GM19455 (cell line): Measurements from ENCODE around the gene PROSER2.
"Not testable (repeated sequence)": the region's sequence is repeated elsewhere in the genome, so short reads cannot be mapped to it uniquely, and the experiment has no call there.

ENCODE experiments used
- ATAC-seq: cut with Tn5 transposase; IDR thresholded peaks from one replicate; pipeline ENCODE4 v1.9.1; 2021; ENCODE audit not compliant: unreplicated experiment

Gene PROSER2

GRCh38 chr10:11832042-11832441 is 8.9 kb downstream of the PROSER2 start:
- no peak for ATAC-seq

DNA sequence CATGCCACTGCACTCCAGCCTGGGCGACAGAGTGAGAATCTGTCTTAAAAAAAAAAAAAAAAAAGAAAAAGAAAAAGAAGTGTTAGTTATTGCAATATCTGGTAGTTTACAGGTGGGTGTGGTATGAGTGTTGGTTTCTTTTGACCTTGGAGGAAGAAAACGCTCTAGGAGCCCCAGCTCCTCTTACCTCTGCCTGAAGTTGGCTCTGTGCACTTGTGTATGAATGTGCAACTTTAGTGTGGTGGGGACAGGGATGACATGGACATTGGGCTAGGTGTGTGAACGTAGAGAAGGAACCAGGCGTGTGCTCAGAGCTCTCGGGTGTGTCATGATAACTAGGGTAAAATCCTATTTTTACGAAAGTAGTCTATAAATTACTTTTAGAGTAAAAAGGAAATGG is 11.9 kb downstream of the PROSER2 start:
- ATAC-seq, result no peak

DNA sequence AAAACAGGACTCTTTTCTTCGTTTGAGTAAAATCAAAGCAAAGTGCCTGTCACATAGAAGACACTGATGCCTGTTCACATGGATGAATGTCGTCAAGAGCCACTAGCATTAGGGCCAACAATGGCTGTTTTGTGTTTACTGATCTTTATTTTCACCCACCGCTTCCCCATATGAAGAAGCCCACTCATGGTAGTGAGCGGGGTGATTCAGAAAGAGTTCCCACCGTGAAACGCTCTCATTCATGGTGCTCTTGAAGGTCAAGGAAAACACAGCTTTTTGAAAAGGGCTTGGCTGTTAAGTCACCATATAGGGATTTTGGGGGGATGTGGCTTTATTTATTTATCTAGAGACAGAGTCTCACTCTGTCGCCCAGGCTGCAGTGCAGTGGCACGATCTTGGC is 12.5 kb downstream of the PROSER2 start:
- ATAC-seq, result no peak

GRCh38 chr10:11837372-11838161 is 14.4 kb downstream of the PROSER2 start:
- no peak for ATAC-seq

DNA sequence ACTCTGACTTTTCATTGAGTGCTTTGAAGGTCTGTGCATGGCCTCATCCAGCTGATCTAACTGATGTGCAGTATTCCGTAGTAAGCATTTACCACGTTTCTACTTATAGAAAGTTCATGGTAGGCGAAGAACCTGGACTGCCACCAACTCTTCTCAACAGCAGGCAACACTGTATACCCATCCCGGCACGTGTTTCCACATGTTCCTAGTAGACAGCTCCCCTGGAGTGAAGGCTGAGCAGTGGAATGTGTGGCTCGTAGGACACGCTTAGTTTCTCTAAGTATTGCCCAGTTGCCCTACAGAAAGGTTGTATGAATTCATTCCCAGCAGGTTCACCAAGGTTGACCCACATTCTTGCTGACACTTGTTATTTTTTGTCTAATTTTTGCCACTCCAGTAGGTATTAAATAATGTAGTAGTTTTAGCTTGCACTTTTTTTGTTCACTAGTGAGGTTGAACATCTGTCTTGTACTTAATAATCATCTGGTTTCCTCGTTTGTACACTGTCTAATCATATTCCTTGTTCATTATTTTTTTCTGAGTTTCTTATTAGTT is 15.2 kb downstream of the PROSER2 start:
- no peak for ATAC-seq

DNA sequence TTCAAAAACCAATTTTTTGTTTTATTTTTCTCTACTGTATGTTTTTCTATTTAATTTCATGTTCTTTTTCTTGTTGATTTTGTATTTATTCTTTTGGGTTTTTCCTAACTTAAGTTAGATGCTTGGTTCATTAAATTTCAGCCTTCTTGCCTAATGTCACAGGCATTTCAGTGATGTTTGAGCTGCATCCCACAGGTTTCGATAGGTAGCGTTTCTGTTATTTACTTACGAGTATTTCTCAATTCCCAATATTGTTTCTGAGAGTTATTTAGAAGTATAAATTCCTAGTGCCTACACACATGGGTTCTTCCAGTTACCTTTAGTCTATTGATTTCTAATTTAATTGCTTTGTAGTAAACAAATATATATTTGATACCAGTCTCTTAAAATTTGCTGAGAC is 18.2 kb downstream of the PROSER2 start:
- no peak for ATAC-seq

- no peak for ATAC-seq
These were observed 19.3 kb downstream of the PROSER2 start for GRCh38 chr10:11842411-11842810.

DNA sequence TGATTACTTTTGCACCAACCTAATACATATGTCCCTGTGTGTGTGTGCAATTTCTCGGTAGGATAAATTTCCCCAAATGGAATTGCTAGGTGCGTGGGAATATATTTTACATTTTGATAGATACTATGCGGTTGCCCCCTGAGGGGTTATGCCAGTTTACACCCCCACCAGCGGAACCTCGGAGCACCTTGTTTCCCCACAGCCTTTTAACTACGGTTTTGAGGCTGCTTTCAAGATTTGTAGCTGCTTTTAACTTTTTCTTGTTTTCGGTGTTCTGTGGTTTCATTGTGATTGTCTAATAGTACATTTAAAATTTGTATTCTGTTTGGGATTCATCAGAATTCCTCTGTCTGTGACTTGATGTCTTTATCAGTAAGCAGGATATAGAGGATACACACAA is 22.0 kb downstream of the PROSER2 start:
- no peak for ATAC-seq

DNA sequence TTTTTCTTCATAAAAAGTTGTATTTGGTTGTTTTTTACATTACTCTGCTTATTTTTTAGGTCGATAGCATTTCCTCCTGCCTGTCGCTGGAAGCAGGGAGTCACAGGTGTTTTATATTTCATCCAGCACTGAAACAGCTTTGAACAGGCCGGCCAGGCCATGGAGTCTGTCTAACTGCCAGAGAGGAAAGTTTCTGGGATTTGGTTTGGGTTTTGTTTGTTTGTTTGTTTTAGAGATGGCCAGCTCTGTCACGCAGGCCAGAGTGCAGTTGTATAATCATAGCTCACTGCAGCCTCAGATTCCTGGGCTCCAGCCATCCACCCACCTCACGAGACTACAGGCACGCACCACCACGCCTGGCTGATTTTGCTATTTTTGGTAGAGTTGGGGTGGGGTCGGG is 23.4 kb downstream of the PROSER2 start:
- ATAC-seq, result no peak

- no peak for ATAC-seq
These were observed 26.1 kb downstream of the PROSER2 start for GRCh38 chr10:11849277-11849676.

GRCh38 chr10:11849911-11850310 is 26.8 kb downstream of the PROSER2 start:
- ATAC-seq, result no peak

DNA sequence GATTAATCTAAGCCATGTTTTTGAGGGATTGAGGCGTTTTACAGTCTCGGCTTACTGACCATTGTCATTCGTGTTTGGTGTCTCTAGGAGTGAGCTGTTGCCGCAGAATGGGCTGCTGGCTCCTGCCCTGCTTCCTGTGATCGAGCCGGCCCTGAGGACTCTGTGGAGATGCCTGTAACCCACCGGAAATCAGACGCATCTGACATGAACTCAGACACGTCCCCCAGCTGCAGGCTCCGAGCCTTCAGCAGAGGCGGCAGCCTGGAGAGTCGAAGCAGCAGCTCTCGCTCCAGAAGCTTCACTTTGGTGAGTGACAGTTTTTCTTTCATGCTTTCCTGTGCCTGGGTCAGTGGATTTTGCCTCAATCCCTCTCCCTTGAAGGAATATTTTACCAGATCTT is 28.8 kb downstream of the PROSER2 start:
- no peak for ATAC-seq

- not testable (repeated sequence) for ATAC-seq
These were observed 29.5 kb downstream of the PROSER2 start for GRCh38 chr10:11852637-11853036.

GRCh38 chr10:11853468-11853867 is 30.3 kb downstream of the PROSER2 start:
- ATAC-seq, result no peak

DNA sequence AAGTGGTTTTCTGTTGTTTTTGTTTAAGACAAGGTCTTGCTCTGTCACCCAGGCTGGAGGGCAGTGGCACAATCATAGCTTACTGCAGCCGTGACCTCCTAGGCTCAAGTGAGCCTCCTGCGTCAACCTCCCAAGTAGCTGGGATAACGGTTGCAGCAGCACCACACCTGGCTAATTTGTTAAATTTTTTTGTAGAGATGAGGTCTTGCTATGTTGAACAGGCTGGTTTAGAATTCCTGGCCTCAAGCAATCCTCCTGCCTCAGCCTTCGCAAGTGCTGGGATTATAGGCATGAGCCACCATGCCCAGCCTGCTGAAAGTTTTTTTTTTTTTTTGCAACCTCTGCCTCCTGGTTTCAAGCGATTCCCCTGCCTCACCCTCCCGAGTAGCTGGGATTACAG is 31.1 kb downstream of the PROSER2 start:
- no peak for ATAC-seq

GRCh38 chr10:11856089-11856488 is 32.9 kb downstream of the PROSER2 start:
- ATAC-seq, result no peak

GRCh38 chr10:11856678-11857077 is 33.5 kb downstream of the PROSER2 start:
- ATAC-seq, result no peak

- no peak for ATAC-seq
These were observed 34.9 kb downstream of the PROSER2 start for GRCh38 chr10:11858093-11858492.

DNA sequence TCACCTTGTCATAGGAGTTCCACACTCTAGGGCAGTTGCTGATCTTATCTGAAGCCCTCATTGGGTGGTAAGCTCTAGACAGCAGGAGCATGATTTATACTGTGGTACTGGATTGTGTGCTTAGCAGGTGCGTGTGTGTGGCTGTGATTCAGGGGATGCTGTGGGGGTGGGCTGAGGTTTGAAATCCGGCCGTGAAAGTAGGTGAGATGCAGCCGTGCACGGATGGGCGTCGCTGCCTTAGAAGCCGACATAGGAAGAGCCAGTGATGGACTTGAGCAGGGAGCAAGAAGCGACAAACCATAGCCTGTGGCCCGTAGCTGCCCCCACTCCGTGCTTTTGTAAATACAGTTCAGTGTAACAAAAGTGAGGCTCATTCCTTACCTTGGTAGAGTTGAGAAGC is 38.2 kb downstream of the PROSER2 start:
- no peak for ATAC-seq

- no peak for ATAC-seq
These were observed 38.8 kb downstream of the PROSER2 start for GRCh38 chr10:11861811-11862428.

GRCh38 chr10:11863353-11864109 is 40.4 kb downstream of the PROSER2 start:
- ATAC-seq, result peak; percentile 85

- no peak for ATAC-seq
These were observed 41.6 kb downstream of the PROSER2 start for GRCh38 chr10:11864727-11865126.
